ENCODE measurements around the gene APBB2.

GRCh38 chr4:41256131-41256739, 41.9 kb upstream of the APBB2 start:
- TF ChIP-seq CTCF (conservative IDR thresholded peaks at IDR 0.05; ENCODE audit: low read depth in 2 of 2) (no peak), EZH2phosphoT487 (IDR thresholded peaks at IDR 0.05; ENCODE audit: unreplicated experiment) (no peak), JUNB (IDR thresholded peaks at IDR 0.05; ENCODE audit: unreplicated experiment) (no peak), CREB1 (CRISPR knock-in tag; IDR thresholded peaks at IDR 0.05; ENCODE audit: low read depth) (0 out of 2 replicates have a peak, but pooled peaks have one; percentile 16), EZH2 (IDR thresholded peaks at IDR 0.05; ENCODE audit: low read depth, unreplicated experiment) (no peak), POLR2AphosphoS5 (IDR thresholded peaks at IDR 0.05; ENCODE audit: low read depth) (no peak), STAT1 (IDR thresholded peaks at IDR 0.05; ENCODE audit: unreplicated experiment) (no peak)
